ENCODE results near the gene PTGR3. TPM values are rescaled to one million over a fixed set of nuclear protein-coding genes. Genes with fewer than 3 reads are reported as not detected.
A peak's percentile ranks its signal among the peaks of the same experiment; 100 is the strongest.

The PTGR3 gene
- total RNA-seq, 3 donors from 2014 or later (not counting 1 experiment from before 2014, with no cell fraction given): 27.4 to 29.4 (median 28.5) TPM

- H3K4me1 ChIP-seq (ENCODE audit: control insufficient read depth, insufficient read depth, low read length): peaks cover 39% of the 10 kb centered on the region
- no peaks in the 10 kb centered on the region for H3K36me3 ChIP-seq (ENCODE audit: control insufficient read depth, insufficient read depth, low read length)
- ATAC-seq (peak in 1 of 3 donors; percentile 6), DNase-seq (no peak)
- Mint-ChIP-seq H3K4me1 (peaks cover 83 to 84% of the 10 kb centered on the region in 2 donors), H3K27ac (peak overlapping the region; percentile 89 to 95), H3K4me3 (peak overlapping the region; percentile 78), H3K27me3 (ENCODE audit: low read depth in 2 of 2) (no peaks in the 10 kb centered on the region), H3K36me3 (no peaks in the 10 kb centered on the region), H3K9me3 (no peaks in the 10 kb centered on the region)
- H3K27ac ChIP-seq (ENCODE audit: low read length): peak overlapping the region; percentile 95
- no peak for TF ChIP-seq CTCF (IDR thresholded peaks at IDR 0.05)
- 97% methylated on average over 7 of the region's 10 CpGs for WGBS (ENCODE audit: insufficient coverage)
- H3K9me3 ChIP-seq (ENCODE audit: control insufficient read depth, insufficient read depth, low read length): no peaks in the 10 kb centered on the region
- peak overlapping the region; percentile 4 for H3K4me3 ChIP-seq (ENCODE audit: low read length)
- H3K27me3 ChIP-seq (ENCODE audit: control insufficient read depth, insufficient read depth, low read length): no peaks in the 10 kb centered on the region
- intact Hi-C loops (cut with micrococcal nuclease): loop anchor here (5.0 kb wide), 1 partner anchor 220 kb away; no protein-coding TSS in a partner anchor
Measured at GRCh38 chr18:75216911-75217689, 8.2 kb upstream of the PTGR3 start.

- Mint-ChIP-seq H3K27me3 (ENCODE audit: low read depth in 2 of 2) (no peaks in the 10 kb centered on the region), H3K4me1 (peaks cover 77 to 78% of the 10 kb centered on the region in 2 donors), H3K4me3 (peak overlapping the region; percentile 78), H3K27ac (peak overlapping the region; percentile 89 to 95), H3K36me3 (no peaks in the 10 kb centered on the region), H3K9me3 (no peaks in the 10 kb centered on the region)
- H3K4me1 ChIP-seq (ENCODE audit: control insufficient read depth, insufficient read depth, low read length): peaks cover 40% of the 10 kb centered on the region
- peak overlapping the region; percentile 4 for H3K4me3 ChIP-seq (ENCODE audit: low read length)
- peak; percentile 74 to 85 (median 80) for ATAC-seq
- no peaks in the 10 kb centered on the region for H3K36me3 ChIP-seq (ENCODE audit: control insufficient read depth, insufficient read depth, low read length)
- no peak for TF ChIP-seq CTCF (IDR thresholded peaks at IDR 0.05)
- peak; percentile 22 to 79 for DNase-seq
- intact Hi-C loops (cut with micrococcal nuclease): loop anchor here (5.0 kb wide), 1 partner anchor 219 kb away; no protein-coding TSS in a partner anchor
- peak overlapping the region; percentile 95 for H3K27ac ChIP-seq (ENCODE audit: low read length)
- H3K27me3 ChIP-seq (ENCODE audit: control insufficient read depth, insufficient read depth, low read length): no peaks in the 10 kb centered on the region
- WGBS (ENCODE audit: insufficient coverage): 33% methylated on average over 5 of the region's 7 CpGs
- H3K9me3 ChIP-seq (ENCODE audit: control insufficient read depth, insufficient read depth, low read length): no peaks in the 10 kb centered on the region
Measured at GRCh38 chr18:75216212-75216910, 7.4 kb upstream of the PTGR3 start.

- Mint-ChIP-seq H3K27me3 (ENCODE audit: low read depth in 2 of 2) (no peaks in the 10 kb centered on the region), H3K27ac (peak overlapping the region; percentile 89 to 95), H3K4me1 (peaks cover 77 to 80% of the 10 kb centered on the region in 2 donors), H3K36me3 (peaks cover 3% of the 10 kb centered on the region), H3K4me3 (peak overlapping the region; percentile 67), H3K9me3 (no peaks in the 10 kb centered on the region)
- Histone ChIP-seq H3K36me3 (ENCODE audit: control insufficient read depth, insufficient read depth, low read length) (no peaks in the 10 kb centered on the region), H3K27ac (ENCODE audit: low read length) (peak overlapping the region; percentile 95), H3K4me1 (ENCODE audit: control insufficient read depth, insufficient read depth, low read length) (peaks cover 37% of the 10 kb centered on the region), H3K4me3 (ENCODE audit: low read length) (no peak overlapping the region), H3K27me3 (ENCODE audit: control insufficient read depth, insufficient read depth, low read length) (no peaks in the 10 kb centered on the region), H3K9me3 (ENCODE audit: control insufficient read depth, insufficient read depth, low read length) (no peaks in the 10 kb centered on the region)
- WGBS (ENCODE audit: insufficient coverage): 100% methylated on average over 2 of the region's 4 CpGs
- DNase-seq (peak in 1 of 2 donors; percentile 19), ATAC-seq (no peak)
- no peak for TF ChIP-seq CTCF (IDR thresholded peaks at IDR 0.05)
- intact Hi-C loops (cut with micrococcal nuclease): loop anchor here (5.0 kb wide), 1 partner anchor 218 kb away; no protein-coding TSS in a partner anchor
Measured at GRCh38 chr18:75215663-75216062, 6.7 kb upstream of the PTGR3 start.
